Vagina (tissue), 2 donors: Measurements from ENCODE around the gene ACP4. TPM values are rescaled to one million over a fixed set of nuclear protein-coding genes. Genes with fewer than 3 reads are reported as not detected.
"Not testable (repeated sequence)": the region's sequence is repeated elsewhere in the genome, so short reads cannot be mapped to it uniquely, and the experiment has no call there.

Source experiments
- DNase-seq, 2 donors: peaks; one replicate each; pipeline ENCODE4 v3.0.0-alpha.2; 2017; ENCODE audit errors: extremely low spot score in 2 of 2
- H3K27ac ChIP-seq: fragments of 200-600 bp; sonication (generic); one replicate; pipeline ENCODE4 v1.5.1; 2019
- H3K27me3 ChIP-seq: fragments of 200-600 bp; sonication (generic); one replicate; pipeline ENCODE4 v1.5.1; 2019
- H3K36me3 ChIP-seq, 2 donors: fragments of 200-600 bp; sonication (generic); one replicate each; pipeline ENCODE4 v1.5.1; 2017 to 2019
- H3K4me1 ChIP-seq: fragments of 200-600 bp; sonication (generic); one replicate; pipeline ENCODE4 v1.5.1; 2019
- H3K4me3 ChIP-seq, 2 donors: fragments of 200-600 bp; sonication (generic); 1 replicate in 1 of 2; 2 replicates in 1 of 2; pipeline ENCODE4 v1.5.1; 2016 to 2019
- H3K9me3 ChIP-seq: fragments of 200-600 bp; sonication (generic); one replicate; pipeline ENCODE4 v1.5.1; 2019
- POLR2A ChIP-seq, 2 donors: fragments of 450-650 bp; IDR thresholded peaks; one replicate each; pipeline ENCODE4 v1.6.1; 2017; ENCODE audit warnings: antibody characterized with exemption in 2 of 2, mild to moderate bottlenecking in 2 of 2, moderate library complexity in 2 of 2
- POLR2AphosphoS5 ChIP-seq, 2 donors: sonication (generic); formaldehyde crosslinking; IDR thresholded peaks; one replicate each; pipeline ENCODE4 v1.9.0; 2017; ENCODE audit warnings: antibody characterized with exemption in 2 of 2, mild to moderate bottlenecking in 2 of 2, low read depth in 1 of 2; ENCODE audit not compliant: insufficient read depth in 1 of 2
- intact Hi-C: fragments of 100-400 bp; cut with DNase I; formaldehyde crosslinking; loops from one replicate; pipeline ENCODE4 v1.15.1; 2023
- total RNA-seq: library from RNA; depleted of rRNA; stranded (reverse); fragments of >200 nt; gene quantifications from one replicate; pipeline ENCODE4 v1.2.3, GENCODE V29; 2016
- TF ChIP-seq, protein P1 (sequence below), 3 experiments: fragments of 450-650 bp in 2 of 3; fragments of 200-600 bp in 1 of 3; sonication (generic) in 1 of 3; IDR thresholded peaks; one replicate each; pipeline ENCODE4 v1.5.1; 2017 to 2019; ENCODE audit warnings: antibody characterized with exemption in 3 of 3, mild to moderate bottlenecking in 2 of 3, moderate library complexity in 2 of 3

Gene ACP4
- total RNA-seq, 1 donor from 2014 or later: not detected

DNA sequence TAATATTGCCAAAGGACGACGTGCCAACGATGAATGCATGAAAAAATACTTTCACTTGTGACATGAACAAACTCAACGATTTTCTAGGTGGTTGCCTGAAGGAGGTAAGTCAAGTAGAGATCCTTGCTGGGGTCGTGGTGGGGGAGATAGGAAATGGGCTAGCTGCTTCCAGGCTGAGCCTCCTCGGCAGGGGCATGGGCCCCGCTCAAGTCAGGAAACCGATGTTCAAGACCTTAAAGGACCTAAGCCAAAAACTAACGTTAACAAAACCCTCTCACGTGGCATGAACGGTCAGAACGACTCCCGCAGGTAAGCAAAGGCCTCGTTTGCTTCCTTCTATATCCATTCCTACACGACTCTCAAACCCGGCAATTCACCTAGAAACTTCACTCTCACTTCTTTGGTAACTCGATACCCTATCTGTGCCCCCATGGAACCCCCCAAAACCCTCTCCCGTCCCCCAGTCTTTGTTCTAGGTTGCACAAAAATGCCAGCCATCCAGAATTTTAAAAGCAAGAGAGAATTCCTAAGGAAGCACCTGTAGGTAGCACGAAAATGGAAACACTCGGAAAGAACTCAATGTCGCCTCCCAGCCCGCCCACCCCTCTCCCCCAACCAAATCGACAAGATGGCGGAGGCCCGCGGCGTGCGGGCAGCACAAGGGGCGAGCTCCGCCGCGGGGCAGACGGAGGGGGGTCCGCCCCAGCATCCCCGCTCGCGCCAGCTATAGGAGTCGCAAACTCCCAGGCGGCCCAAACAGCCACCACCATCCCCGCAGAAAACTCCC, 13.6 kb downstream of the ACP4 start:
- intact Hi-C loops: no loop called here
- no peak for TF ChIP-seq POLR2AphosphoS5 (IDR thresholded peaks at IDR 0.05; ENCODE audit: insufficient read depth in 1 of 2, low read depth in 1 of 2)
- TF ChIP-seq, protein P1, sequence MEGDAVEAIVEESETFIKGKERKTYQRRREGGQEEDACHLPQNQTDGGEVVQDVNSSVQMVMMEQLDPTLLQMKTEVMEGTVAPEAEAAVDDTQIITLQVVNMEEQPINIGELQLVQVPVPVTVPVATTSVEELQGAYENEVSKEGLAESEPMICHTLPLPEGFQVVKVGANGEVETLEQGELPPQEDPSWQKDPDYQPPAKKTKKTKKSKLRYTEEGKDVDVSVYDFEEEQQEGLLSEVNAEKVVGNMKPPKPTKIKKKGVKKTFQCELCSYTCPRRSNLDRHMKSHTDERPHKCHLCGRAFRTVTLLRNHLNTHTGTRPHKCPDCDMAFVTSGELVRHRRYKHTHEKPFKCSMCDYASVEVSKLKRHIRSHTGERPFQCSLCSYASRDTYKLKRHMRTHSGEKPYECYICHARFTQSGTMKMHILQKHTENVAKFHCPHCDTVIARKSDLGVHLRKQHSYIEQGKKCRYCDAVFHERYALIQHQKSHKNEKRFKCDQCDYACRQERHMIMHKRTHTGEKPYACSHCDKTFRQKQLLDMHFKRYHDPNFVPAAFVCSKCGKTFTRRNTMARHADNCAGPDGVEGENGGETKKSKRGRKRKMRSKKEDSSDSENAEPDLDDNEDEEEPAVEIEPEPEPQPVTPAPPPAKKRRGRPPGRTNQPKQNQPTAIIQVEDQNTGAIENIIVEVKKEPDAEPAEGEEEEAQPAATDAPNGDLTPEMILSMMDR (IDR thresholded peaks at IDR 0.05): no peak
- no peak for TF ChIP-seq POLR2A (IDR thresholded peaks at IDR 0.05)
- Histone ChIP-seq H3K36me3 (peaks cover 0 to 12% of the 10 kb centered on the region in 2 donors), H3K27ac (peak overlapping the region; percentile 94), H3K9me3 (no peaks in the 10 kb centered on the region), H3K27me3 (no peaks in the 10 kb centered on the region), H3K4me1 (peaks cover 28% of the 10 kb centered on the region), H3K4me3 (peak overlapping the region; percentile 88 to 99)
- DNase-seq: no peak

DNA sequence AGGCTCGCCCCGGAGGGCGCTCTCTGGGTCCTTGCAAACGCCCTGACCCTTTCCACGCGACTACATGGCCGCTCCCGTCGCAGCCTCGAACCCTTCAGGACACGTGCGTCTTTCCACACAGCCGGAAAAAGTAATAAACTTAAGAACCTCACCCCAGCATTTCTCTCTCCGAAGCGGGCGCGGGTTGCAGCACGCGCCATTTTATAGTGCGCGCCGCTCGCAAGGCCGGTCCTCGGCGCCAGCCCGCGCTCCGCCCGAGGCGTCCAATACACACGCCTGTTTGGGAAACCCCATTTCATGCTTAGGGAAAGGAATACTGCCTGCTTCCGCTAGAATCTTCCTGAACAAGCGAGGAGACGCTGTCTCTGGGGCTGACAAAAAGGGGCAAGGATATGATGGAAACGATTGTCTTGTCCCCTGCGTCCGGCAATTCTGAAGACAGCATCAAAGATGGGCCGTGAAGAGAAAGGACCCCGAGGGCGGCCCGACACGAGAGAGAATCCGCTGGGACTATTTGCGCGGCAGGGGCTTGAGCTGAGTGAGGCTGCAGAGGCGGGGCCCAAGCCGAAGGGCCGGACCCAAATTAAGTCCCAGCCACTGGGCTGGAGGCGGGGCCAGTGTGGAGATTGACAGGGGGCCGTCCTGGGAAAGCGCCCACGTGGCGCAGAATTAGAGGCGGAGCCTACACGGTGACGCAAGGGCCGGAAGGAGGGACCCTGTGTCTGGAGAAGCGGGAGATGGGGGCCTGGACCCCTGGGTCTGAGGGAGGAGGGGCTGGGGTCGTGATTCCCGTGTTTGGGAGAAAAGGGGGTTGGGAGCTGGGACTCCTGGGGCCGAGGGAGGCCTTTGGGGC, 14.4 kb downstream of the ACP4 start:
- TF ChIP-seq POLR2AphosphoS5 (IDR thresholded peaks at IDR 0.05; ENCODE audit: insufficient read depth in 1 of 2, low read depth in 1 of 2) (peak; percentile 92 to 95), POLR2A (IDR thresholded peaks at IDR 0.05) (no peak)
- TF ChIP-seq, protein P1 (IDR thresholded peaks at IDR 0.05): no peak
- intact Hi-C loops: no loop called here
- peak overlapping the region; percentile 88 to 99 for H3K4me3 ChIP-seq
- H3K4me1 ChIP-seq: peaks cover 28% of the 10 kb centered on the region
- peaks cover 0 to 12% of the 10 kb centered on the region in 2 donors for H3K36me3 ChIP-seq
- no peaks in the 10 kb centered on the region for H3K27me3 ChIP-seq
- peak in 1 of 2 donors; percentile 98 for DNase-seq
- no peaks in the 10 kb centered on the region for H3K9me3 ChIP-seq
- H3K27ac ChIP-seq: peak overlapping the region; percentile 94

DNA sequence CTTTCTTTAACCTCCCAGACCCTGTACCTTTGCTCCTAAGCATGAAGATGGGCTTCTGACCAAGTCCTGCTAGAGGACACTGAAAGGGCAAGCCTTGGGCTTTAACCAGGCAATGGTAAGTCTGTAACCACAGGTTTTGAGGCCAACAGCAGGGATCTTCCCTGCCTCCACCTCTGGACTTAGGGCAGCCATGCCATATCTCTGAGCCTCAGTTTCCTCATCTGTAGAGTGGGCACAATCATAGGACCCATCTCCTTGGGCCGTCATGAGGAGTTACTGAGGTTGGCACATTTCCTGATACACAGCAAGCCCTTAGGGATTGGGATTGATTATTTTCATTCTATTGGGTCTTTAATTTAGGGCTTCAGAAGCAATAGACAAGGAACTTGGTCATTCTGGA, 18.6 kb downstream of the ACP4 start:
- Histone ChIP-seq H3K27ac (no peak overlapping the region), H3K27me3 (no peaks in the 10 kb centered on the region), H3K4me1 (peaks cover 12% of the 10 kb centered on the region), H3K4me3 (no peak overlapping the region), H3K36me3 (no peaks in the 10 kb centered on the region), H3K9me3 (no peaks in the 10 kb centered on the region)
- intact Hi-C loops: no loop called here
- DNase-seq: no peak
- TF ChIP-seq POLR2AphosphoS5 (IDR thresholded peaks at IDR 0.05; ENCODE audit: insufficient read depth in 1 of 2, low read depth in 1 of 2) (no peak), POLR2A (IDR thresholded peaks at IDR 0.05) (no peak)
- TF ChIP-seq, protein P1 (IDR thresholded peaks at IDR 0.05): no peak

DNA sequence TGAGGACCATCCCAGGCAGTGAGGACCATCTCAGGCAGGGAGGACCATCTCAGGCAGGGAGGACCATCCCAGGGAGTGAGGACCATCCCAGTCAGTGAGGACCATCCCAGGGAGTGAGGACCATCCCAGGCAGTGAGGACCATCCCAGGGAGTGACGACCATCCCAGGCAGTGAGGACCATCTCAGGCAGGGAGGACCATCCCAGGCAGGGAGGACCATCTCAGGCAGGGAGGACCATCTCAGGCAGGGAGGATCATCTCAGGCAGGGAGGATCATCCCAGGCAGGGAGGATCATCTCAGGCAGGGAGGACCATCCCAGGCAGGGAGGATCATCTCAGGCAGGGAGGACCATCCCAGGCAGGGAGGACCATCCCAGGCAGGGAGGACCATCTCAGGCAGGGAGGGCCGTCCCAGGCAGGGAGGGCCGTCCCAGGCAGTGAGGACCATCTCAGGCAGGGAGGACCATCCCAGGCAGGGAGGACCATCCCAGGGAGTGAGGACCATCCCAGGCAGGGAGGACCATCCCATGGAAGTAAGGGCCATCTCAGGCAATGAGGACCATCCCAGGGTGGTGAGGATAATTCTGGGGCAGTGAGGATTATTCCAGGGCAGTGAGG, 21.5 kb downstream of the ACP4 start:
- H3K9me3 ChIP-seq: not testable (repeated sequence)

DNA sequence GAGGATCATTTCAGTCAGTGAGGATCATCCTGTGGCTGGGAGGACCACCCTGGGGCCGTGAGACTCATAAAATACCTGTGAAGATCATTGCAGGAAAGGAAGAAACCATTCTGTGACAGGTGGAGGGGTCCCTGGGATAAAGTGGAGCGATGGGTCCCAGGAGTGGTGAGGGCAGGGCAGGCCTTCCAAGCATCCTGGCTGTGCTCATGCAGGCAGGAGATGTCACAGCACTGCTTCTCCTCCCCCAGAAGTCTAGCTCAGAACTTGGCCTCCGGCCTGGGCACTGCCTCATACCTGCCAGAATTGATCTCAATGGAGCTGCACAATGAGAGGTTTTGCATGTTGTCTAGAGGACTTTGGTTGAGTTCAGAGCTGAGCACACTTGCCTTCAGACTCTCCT, 22.3 kb downstream of the ACP4 start:
- H3K4me3 ChIP-seq: no peak overlapping the region
- H3K27me3 ChIP-seq: no peaks in the 10 kb centered on the region
- H3K36me3 ChIP-seq: no peaks in the 10 kb centered on the region
- H3K27ac ChIP-seq: no peak overlapping the region
- intact Hi-C loops: no loop called here
- no peak for DNase-seq
- TF ChIP-seq POLR2A (IDR thresholded peaks at IDR 0.05) (no peak), POLR2AphosphoS5 (IDR thresholded peaks at IDR 0.05; ENCODE audit: insufficient read depth in 1 of 2, low read depth in 1 of 2) (no peak)
- H3K9me3 ChIP-seq: no peaks in the 10 kb centered on the region
- H3K4me1 ChIP-seq: no peaks in the 10 kb centered on the region

More for the DNA sequence above, 21.5 kb downstream of the ACP4 start:
- H3K4me1 ChIP-seq, H3K4me3 ChIP-seq, H3K27ac ChIP-seq, intact Hi-C loops, DNase-seq, H3K36me3 ChIP-seq, H3K27me3 ChIP-seq: not testable (repeated sequence)
